NCI-H2196 treated with DMSO at 0.1 percent for 48 hours (cell line): Measurements from ENCODE around the gene CADM2.
A peak's percentile ranks its signal among the peaks of the same experiment; 100 is the strongest.

Experiments
- DNase-seq: peaks from one replicate; lab custom pipeline; 2025; ENCODE audit not compliant: unreplicated experiment; lab: John Stamatoyannopoulos, UW

The CADM2 gene

GRCh38 chr3:85554153-85554552 lies 595.4 kb downstream of the CADM2 start:
- no peak for DNase-seq

- DNase-seq: peak; percentile 21
Observed at GRCh38 chr3:85560088-85560785, 601.4 kb downstream of the CADM2 start.

GRCh38 chr3:85567071-85567676 lies 608.4 kb downstream of the CADM2 start:
- DNase-seq: no peak

GRCh38 chr3:85570819-85571218 lies 612.0 kb downstream of the CADM2 start:
- no peak for DNase-seq

GRCh38 chr3:85571835-85572234 lies 613.0 kb downstream of the CADM2 start:
- DNase-seq: no peak

- DNase-seq: no peak
Observed at GRCh38 chr3:85572426-85572825, 613.6 kb downstream of the CADM2 start.

GRCh38 chr3:85572978-85573377 lies 614.2 kb downstream of the CADM2 start:
- no peak for DNase-seq

GRCh38 chr3:85574006-85574705 lies 615.4 kb downstream of the CADM2 start:
- DNase-seq: no peak

GRCh38 chr3:85576091-85576690 lies 617.4 kb downstream of the CADM2 start:
- DNase-seq: peak; percentile 7

GRCh38 chr3:85576697-85577200 lies 618.0 kb downstream of the CADM2 start:
- DNase-seq: no peak

- DNase-seq: no peak
Observed at GRCh38 chr3:85584779-85585356, 626.1 kb downstream of the CADM2 start.

GRCh38 chr3:85586018-85586417 lies 627.2 kb downstream of the CADM2 start:
- DNase-seq: no peak

GRCh38 chr3:85589145-85589544 lies 630.4 kb downstream of the CADM2 start:
- DNase-seq: no peak

- DNase-seq: no peak
Observed at GRCh38 chr3:85591451-85591850, 632.7 kb downstream of the CADM2 start.

- DNase-seq: no peak
Observed at GRCh38 chr3:85592256-85592655, 633.5 kb downstream of the CADM2 start.

- DNase-seq: no peak
Observed at GRCh38 chr3:85594676-85595075, 635.9 kb downstream of the CADM2 start.

- DNase-seq: no peak
Observed at GRCh38 chr3:85603378-85603777, 644.6 kb downstream of the CADM2 start.

GRCh38 chr3:85604641-85605040 lies 645.9 kb downstream of the CADM2 start:
- DNase-seq: no peak

- DNase-seq: no peak
Observed at GRCh38 chr3:85605066-85605465, 646.3 kb downstream of the CADM2 start.

GRCh38 chr3:85626662-85627061 lies 667.9 kb downstream of the CADM2 start:
- no peak for DNase-seq

GRCh38 chr3:85627932-85628331 lies 669.1 kb downstream of the CADM2 start:
- no peak for DNase-seq
